Inflammatory macrophage treated with lipopolysaccharide for 1 hour (primary cell): ENCODE results near the gene OGDH.

Experiments
- DNase-seq, 2 donors: peaks; one replicate each; pipeline ENCODE4 v3.0.0-alpha.2; 2020 to 2022

The OGDH gene

DNA sequence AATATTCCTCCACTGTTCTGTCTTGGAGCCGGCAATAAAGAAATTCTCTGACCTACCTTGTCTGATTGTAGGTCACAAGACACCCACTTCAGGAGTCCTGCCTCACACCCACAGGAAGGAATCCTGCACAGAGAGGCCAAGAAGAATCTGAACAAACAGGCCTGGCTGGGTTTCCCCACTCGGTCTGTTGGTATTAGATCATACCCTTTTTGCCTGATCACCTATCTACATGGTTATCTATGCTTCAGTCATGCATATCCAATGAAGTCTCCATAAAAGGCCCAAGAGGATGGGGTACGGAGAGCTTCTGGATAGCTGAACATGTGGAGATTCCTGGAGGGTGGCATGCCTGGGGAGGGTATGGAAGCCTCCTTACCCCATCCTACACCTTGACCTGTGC lies 12.3 kb downstream of the OGDH start:
- DNase-seq: no peak

DNA sequence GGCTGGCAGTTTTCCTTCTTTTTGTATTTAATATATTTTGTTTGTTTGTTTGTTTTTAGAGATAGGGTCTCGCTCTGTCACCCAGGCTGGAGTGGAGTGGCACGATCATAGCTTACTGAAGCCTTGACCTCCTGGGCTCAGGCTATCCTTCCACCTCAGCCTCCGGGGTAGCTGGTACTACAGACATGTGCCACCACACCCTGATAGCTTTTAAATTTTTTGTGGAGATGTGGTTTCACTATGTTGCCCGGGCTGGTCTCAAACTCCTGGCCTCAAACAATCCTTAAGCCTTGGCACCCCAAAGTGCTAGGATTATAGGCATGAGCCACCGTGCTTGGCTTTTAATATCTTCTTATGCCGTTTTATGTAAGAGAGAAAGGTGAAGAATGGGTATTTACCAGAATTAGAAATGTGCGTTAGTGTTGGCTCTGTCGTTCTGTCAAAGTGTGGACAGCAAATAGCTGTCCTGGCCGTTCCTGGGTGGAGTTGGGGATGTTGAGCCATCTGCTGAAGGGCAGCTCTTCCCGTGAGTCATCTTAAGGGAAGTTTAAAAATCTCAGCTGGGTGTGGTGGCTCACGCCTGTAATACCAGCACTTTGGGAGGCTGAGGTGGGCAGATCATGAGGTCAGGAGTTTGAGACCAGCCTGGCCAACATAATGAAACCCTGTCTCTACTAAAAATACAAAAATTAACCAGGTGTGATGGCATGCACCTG lies 14.8 kb downstream of the OGDH start:
- peak; percentile 80 to 82 for DNase-seq

DNA sequence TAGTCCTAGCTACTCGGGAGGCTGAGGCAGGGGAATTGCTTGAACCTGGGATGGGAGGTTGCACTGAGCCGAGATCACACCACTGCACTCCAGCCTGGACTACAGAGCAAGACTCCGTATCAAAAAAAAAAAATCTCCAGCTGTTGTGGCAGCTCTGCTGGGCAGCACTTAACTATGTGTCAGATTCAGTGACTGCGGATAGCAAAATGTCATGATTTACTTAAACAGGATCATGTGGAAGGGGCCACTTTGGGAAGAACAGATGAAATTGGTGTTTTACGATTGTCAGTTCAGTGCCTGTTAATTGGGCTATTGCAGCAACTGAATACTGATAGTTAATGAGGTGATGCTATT lies 15.3 kb downstream of the OGDH start:
- no peak for DNase-seq

DNA sequence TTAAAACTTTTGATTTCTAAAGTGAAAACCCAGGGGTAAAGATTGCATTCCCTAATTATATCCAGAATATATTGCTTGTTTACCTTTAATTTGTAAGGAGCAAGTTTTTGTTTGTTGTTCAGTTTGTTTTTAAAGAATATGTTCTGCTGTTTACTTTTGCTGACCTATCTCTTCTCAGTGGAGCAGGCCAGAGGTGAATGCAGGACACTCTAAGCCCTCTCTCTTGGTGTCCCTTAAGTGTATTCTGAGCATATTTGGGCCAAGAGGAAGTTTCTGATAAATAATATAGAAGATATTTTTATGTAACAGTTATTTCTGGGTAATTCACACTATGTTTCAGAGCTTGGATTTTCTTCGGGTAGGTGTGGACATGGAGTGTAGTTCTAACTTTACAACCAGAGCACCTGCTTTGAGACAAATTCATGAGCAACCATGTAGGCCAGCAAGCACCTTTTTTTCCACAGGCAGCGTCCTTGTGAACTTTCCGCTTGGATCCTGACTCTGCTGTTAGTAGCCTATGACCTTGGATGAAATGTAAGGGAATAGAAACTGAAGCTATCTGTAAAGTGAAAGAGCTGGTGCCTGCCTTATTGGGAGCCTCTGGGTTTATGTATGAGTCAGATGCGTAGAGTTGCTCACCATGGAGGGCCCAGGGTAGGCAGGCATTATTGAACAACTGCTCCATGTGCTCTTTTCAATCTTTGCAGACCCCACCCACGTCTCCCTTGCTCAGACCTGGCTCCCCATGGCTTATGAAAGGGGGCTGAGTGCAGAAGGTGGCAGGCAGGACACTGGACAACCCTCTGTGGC lies 16.1 kb downstream of the OGDH start:
- DNase-seq: peak; percentile 52 to 63

DNA sequence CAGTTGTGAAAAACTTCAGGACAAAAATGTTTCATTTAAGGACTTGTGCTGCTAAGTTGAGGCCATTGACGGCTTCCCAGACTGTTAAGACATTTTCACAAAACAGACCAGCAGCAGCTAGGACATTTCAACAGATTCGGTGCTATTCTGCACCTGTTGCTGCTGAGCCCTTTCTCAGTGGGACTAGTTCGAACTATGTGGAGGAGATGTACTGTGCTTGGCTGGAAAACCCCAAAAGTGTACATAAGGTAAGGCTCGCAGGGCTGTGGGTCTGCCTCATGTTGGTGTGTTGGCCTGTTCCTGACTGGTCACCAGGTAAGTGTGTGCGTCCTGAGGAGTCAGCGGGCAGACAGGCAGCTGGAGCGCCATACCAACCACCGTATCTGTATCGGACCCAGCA lies 17.9 kb downstream of the OGDH start:
- DNase-seq: no peak

DNA sequence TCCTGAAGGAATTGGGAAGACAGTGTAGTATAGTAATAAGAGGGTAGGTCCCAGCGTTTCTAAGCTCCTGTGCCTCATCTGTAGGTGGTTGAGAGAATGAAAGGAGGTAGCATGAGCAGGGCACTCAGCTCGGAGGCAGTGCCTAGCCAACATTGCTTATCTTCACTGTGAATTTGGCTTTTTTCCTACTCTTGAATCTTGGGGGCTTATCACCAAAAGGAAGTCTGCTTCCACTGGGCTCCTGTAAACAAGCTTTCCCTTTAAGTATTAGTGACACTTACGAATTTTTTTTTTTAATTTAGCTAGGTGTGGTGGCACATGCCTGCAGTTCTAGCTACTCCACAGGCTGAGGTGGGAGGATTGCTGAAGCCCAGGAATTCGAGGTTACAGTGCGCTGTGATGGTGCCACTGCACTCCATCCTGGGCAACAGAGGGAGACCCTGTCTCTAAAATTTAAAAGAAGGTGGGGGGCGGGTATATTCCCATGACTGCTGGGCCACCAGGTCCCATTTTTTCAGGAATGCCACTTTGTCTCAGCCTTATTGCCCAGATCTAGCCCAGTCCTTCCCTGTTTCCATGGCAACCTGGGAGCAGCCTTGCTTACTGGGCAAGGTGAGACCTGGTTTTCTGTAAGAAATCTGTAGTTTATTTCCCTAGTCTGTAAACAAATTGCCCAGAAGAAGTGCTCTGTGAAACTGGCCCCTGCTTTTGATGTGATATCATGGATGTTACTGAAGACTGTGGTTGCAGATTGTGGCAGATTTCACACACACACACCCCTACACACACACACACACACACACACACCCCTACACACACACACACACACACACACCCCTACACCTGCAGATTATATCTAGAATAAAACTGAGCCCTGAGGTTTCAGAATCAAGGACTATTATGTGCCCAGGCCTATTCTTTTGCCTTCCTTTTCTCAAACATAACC lies 19.4 kb downstream of the OGDH start:
- DNase-seq: no peak

DNA sequence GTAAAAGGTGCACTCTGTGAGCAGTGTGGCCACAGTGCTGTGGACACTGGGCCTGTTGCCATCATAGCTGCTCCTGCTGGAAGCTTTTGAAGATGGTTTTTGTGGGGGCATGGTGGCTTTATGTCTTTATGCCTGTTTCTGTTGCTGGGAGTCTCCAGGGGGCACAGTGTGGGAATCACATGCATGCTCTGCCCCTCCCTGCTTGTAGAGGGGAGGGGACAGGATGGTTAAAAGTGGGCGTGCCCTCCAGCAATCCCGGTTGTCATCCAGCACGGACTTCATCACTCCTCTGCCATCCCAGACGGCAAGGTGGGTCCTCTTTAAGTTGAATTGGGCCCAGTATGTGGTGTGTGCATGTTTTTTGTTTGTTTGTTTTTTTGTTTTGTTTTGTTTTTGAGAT lies 20.2 kb downstream of the OGDH start:
- no peak for DNase-seq

DNA sequence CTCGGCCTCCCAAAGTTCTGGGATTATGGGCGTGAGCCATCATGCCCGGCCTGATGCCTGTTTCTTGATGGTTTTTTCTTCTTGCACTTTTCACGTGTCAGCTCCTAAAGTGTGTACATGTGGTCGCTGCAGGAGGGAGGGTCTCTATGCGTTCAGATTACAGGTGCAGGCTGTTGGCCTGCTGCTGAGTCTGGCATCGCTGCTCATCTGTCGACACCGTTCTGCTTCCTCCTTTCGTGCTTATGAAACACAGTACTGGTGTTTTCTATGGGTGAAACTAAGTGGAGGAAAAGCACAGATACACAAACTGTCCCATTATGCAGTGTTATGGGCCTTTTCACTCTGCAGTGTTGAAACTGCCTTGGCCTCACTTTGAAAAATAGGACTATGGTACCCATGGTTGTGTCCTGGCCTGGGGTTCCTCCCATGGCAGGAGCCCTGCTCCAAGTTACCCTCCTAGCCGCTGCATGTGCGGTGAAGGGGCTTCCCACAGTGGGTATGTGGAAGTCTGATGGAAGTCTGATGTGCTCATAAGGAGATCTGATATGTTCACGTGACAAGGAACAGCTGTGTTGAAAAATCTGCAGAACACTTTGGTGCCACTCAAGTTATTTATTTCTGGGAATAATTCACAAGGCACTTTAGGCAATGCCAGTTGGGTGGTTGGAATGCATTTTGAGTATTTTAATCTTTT lies 23.5 kb downstream of the OGDH start:
- peak; percentile 38 to 53 for DNase-seq

DNA sequence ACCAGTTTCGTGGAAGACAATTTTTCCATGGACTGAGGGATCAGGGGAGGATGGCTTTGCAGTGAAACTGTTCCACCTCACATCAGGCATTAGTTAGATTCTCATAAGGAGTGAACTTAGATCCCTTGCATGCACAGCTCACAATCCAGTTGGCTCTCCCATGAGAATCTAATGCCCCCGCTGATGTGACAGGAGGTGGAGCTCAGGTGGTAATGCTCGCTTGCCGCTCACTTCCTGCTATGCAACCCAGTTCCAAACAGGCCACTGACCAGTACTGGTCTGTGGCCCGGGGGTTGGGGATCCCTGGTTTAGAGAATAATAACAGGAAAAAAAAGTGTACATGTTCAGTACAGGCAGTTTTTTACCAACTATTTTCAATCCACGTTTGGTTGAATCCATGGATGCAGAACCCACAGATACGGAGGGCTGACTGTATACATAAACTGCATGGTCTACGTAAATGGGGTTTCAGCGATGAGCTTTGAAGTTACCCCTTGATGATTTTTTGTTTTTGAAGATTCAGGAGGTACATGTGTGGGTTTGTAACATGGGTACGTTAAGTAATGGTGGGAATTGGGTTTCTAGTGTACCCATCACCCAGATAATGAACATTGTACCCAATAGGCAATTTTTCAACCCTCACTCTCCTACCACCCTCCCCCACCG lies 24.5 kb downstream of the OGDH start:
- no peak for DNase-seq

DNA sequence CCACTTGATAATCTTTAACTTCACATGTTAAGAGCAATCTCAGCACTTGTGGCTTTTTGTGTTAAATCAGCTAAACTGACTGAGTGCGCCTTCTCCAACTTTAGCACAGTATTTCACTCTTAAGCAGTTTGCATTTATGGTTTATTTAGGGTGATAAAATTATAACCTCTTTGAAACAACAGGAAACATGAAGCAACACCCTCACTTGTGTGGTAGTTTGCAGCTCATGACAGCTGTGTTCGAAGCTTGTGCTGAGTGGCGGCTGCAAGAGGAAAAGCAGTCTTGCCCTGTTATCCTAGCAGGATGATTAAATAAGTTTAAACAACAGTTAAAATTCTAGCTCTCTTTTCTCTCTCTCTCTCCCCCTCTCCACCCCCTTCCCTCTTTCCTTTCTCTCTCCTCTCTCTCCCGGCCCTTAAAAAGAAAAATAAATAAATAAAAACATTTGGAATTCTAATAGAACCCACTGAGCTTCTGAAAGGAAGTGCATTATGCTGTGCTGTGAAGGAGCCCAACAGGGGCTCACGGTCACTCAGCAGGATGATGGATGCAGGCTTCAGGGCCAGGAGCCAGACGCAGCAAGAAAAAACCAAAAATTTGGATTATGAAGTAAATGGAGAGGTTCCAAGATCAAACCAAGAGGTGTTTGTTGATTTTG lies 25.2 kb downstream of the OGDH start:
- peak in 1 of 2 donors; percentile 31 for DNase-seq

DNA sequence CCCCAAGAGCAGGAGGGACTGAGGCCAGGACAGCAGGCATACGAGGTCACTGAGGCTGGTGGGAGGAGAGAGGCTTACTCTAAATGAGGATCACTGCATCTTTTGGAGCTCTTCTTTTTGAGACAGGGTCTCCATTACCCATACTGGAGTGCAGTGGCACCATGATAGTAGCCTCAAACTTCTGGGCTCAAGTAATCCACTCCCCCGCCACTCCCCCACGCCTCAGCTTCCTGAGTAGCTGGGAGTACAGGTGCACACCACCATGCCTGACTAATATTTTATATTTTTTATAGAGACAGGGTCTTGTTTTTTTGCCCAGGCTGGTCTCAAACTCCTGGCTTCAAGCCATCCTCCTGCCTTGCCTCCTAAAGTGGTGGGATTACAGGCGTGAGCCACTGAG lies 25.8 kb downstream of the OGDH start:
- no peak for DNase-seq

DNA sequence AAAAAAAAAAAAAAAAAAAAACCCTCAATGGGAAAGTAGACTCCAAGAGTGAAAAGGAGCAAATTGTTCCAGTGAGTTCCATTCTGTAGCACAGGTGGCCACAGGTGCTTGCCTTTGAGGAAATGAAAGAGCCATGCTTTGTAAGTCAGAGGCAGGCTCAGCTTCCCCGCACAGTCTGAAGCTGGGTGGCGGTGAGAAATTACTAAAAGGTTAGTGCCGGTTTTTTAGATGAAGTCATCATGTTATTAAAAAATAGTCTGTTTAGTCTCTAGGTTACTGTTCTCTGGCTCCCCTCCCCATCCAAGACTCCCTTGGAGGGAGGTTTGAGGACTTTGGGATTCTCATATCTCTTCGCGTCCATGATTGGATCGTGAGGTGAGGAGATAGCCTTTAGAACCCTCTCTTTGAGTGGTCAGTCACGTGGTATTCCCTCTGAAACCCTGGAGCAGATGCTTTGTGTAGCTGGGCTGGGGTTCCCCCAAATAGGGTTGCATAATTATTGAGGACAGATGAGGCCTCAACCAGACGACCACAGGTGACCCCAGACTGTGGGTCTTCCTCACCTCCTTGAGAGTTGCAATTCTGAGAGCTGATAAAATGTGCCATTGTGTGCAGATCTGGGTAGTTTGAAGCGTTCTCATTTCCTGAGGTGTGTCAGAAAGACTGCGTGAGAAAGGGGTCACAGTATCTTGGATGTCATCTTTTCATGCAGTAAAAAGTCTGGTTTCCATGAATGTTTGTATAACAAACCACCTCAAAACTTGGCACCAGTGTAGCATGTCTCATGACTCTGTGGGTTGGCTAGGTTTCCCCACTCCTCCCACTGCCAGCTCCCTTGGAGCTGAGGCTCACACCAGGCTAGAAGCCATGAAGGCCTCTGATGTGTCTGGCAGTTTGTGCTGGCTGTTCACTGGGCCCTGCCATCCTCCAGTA lies 27.1 kb downstream of the OGDH start:
- peak; percentile 60 to 70 for DNase-seq

DNA sequence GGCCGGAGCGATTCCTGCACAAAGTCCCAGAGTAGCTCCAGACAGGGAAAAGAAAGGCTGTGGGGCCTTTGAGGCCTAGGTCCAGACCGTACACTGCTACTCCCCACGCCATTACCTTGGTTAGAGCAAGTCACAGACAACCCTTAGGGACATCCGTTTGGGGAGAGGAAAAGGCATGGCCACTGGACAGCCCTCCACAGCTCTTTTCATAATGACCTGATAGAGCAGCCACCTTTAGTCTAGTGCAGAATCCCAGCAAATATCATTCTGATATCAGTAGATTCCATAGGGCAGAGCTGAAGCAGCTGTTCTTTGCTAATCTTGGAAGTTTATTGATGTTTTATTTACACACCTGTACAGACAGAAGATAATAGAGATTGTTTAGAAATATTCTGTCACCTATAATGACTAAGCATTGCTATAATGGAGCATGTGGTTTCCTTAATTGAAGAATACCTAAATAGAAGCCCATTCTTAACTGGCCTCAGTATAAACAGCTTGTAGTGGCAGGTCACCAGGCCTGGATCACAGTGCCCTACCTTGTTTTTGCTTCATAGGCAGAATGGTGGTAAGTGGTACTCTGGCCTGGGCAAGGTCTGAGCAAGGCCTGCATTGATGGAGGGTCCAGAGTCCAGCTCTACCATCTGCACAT lies 27.9 kb downstream of the OGDH start:
- DNase-seq: no peak

DNA sequence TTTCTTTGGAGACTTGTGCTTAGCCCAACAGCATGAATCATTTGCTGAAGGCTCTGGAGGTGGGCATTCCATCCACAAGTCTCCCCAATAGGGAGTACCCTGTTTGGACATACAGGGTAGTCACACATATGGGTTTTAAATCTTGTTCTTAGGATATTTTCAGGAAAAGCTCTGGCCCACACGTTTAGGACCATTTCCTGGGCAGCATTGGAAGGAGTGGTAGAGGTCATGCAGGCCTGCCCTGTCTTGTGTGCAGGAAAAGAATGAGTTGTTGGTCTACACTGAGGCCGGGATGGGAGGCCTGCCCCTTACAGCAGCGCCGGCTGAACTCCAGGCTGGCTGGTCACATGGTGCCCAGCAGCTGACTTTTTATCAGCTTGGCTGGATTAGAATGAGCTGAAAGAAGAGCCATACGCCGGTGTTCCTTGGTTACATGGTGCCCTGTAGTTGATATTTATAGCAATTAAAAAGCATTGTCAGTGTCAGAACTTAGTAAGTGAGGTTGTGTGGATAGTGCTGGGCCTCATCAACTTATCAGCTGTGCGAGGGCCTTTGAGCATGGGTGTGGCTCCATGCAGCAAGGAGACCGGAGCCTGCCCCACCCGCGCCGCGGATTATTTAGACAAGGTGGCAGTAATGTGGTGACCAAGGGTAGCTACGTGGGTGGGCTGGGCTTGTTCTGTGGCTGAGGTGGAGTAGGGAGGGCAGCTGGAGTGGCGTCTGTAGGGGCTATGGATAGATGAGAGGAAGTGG lies 28.6 kb downstream of the OGDH start:
- no peak for DNase-seq

DNA sequence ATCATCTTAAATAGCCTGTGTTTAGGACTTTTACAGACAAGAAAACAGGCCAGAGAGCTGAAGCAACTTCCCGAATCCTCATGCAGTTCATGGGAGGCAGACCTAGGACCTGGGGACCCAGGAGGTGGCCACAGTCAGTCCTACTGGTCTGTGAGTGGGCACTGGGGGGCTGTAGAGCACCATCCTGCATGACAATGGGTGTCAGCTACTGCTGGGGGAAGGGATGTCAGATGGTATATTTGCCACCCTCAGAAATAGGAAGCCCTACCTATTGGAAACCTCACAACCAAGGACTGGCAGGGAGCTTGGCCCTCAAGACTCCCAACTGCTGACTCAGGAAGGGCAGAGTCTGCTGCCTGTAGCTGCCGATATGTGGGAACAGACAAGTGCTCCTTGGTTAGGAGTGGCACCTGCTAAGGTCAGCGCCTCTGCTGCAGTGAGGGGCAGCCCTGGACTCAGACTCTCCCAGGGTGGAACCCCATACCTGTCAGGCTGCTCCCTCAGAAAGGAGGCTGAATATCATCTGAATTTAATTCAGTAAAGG lies 29.7 kb downstream of the OGDH start:
- no peak for DNase-seq

DNA sequence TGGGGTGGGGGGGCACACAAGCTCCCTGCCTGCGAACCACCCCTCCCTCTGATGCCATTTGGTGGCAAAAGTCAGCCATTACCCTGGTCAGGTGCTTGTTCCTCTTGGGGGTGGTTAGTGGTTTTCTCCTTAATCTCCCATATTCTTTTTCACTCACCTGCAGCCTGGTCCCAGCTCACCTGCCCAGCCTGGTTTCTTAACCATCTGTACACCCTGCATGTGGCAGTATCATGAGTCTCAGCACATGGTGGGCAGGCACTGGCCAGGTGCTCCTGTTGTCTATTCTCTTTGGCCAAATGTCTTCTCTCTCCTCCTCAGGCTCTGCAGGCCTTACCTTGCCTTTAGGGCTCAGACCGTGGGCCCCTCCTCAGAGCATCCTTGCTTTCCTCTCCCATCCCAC lies 30.5 kb downstream of the OGDH start:
- no peak for DNase-seq

DNA sequence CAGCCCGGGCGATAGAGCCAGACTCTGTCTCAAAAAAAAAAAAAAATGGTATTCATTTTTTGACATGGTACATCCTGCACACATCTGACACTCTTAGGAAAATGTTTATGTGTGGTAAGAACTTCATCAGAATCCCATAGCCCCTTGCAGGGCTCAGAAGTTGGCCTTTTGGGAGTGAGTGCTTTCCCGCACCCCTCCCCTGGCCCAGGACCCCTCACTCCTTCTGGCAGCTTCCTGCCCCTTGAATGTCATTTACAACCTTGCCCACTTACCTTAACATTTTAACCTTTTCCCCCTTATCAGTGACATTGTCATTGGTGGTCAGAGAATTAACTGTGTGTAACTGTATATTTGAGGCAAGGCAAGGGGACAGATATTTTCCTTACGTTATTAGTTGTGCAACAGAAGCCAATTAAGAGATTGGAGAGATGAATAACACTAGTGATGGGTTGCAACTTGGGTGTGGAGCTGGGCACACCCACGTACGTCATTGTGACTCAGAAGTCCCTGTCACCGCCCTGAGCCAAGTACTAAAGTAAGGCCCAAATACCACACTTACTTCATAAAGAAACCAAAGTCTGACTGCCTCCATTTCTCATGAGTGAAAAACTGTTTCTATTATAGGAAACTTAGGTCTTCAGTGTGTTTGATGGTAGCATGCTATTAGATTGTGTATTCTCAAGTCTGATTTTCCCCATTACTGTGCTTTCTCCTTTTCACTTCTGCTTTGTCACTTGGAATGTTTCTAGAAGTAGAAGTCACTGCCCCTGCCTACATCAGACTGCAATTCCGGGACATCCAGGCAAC lies 31.6 kb downstream of the OGDH start:
- peak; percentile 92 to 93 for DNase-seq
